H9 (cell line): Measurements from ENCODE around the gene KLK7. TPM values are rescaled to one million over a fixed set of nuclear protein-coding genes. Genes with fewer than 3 reads are reported as not detected.

Experiments used
- DNase-seq: peaks from one replicate; pipeline ENCODE4 v3.0.0-alpha.2; 2017
- H2AFZ ChIP-seq: one replicate; pipeline ENCODE4 v1.6.1; 2013; ENCODE audit warnings: mild to moderate bottlenecking, low read length, control low read depth, moderate library complexity
- H2AK5ac ChIP-seq: 2 replicates; pipeline ENCODE4 v1.6.1; 2013; ENCODE audit warnings: low read length, control low read depth, mixed read lengths; ENCODE audit not compliant: insufficient read length
- H2BK120ac ChIP-seq: one replicate; pipeline ENCODE4 v1.6.1; 2013; ENCODE audit warnings: low read depth, mild to moderate bottlenecking, low read length, control low read depth, inconsistent platforms; ENCODE audit not compliant: poor library complexity, severe bottlenecking
- H2BK12ac ChIP-seq: 2 replicates; pipeline ENCODE4 v1.6.1; 2013; ENCODE audit warnings: low read length, control low read depth, mixed read lengths, low read depth; ENCODE audit not compliant: insufficient read length
- H2BK15ac ChIP-seq: 2 replicates; pipeline ENCODE4 v1.6.1; 2013; ENCODE audit warnings: low read depth, low read length, control low read depth
- H2BK20ac ChIP-seq: one replicate; pipeline ENCODE4 v1.6.1; 2013; ENCODE audit warnings: low read depth, mild to moderate bottlenecking, low read length, control low read depth, inconsistent platforms; ENCODE audit not compliant: poor library complexity, severe bottlenecking
- H2BK5ac ChIP-seq: 2 replicates; pipeline ENCODE4 v1.6.1; 2013; ENCODE audit warnings: low read length, control low read depth, mixed read lengths; ENCODE audit not compliant: insufficient read length
- H3K14ac ChIP-seq: 2 replicates; pipeline ENCODE4 v1.6.1; 2013; ENCODE audit warnings: low read length, control low read depth; ENCODE audit not compliant: insufficient read depth
- H3K18ac ChIP-seq: 2 replicates; pipeline ENCODE4 v1.6.1; 2013; ENCODE audit warnings: low read depth, mild to moderate bottlenecking, mixed read lengths, low read length, control low read depth; ENCODE audit not compliant: insufficient read length
- H3K23ac ChIP-seq: 2 replicates; pipeline ENCODE4 v1.6.1; 2013; ENCODE audit warnings: low read length, control low read depth, mixed read lengths, low read depth; ENCODE audit not compliant: insufficient read length
- H3K23me2 ChIP-seq: 2 replicates; pipeline ENCODE4 v1.6.1; 2013; ENCODE audit warnings: low read depth, mild to moderate bottlenecking, mixed read lengths, low read length, control low read depth; ENCODE audit not compliant: insufficient read length, poor library complexity, severe bottlenecking
- H3K27ac ChIP-seq: 2 replicates; pipeline ENCODE4 v1.5.1; 2013; ENCODE audit warnings: low read length, control low read depth, mixed read lengths, low read depth; ENCODE audit not compliant: insufficient read length
- H3K27me3 ChIP-seq: 2 replicates; pipeline ENCODE4 v1.6.1; 2013; ENCODE audit warnings: low read length, control low read depth, inconsistent platforms; ENCODE audit not compliant: insufficient read depth
- H3K4ac ChIP-seq: 2 replicates; pipeline ENCODE4 v1.6.1; 2013; ENCODE audit warnings: low read depth, mild to moderate bottlenecking, control low read depth, inconsistent platforms, low read length, moderate library complexity
- H3K4me1 ChIP-seq: 2 replicates; pipeline ENCODE4 v1.6.1; 2013; ENCODE audit warnings: low read length, control low read depth, inconsistent platforms; ENCODE audit not compliant: insufficient read depth
- H3K4me2 ChIP-seq: 2 replicates; pipeline ENCODE4 v1.6.1; 2013; ENCODE audit warnings: low read length, control low read depth, mixed read lengths; ENCODE audit not compliant: insufficient read length, insufficient read depth
- H3K56ac ChIP-seq: 2 replicates; pipeline ENCODE4 v1.6.1; 2013; ENCODE audit warnings: low read depth, mild to moderate bottlenecking, mixed read lengths, low read length, control low read depth; ENCODE audit not compliant: insufficient read length
- H3K79me1 ChIP-seq: 2 replicates; pipeline ENCODE4 v1.6.1; 2013; ENCODE audit warnings: low read depth, mild to moderate bottlenecking, moderate library complexity, low read length, control low read depth, inconsistent platforms; ENCODE audit not compliant: insufficient read depth, poor library complexity, severe bottlenecking
- H3K79me2 ChIP-seq: 2 replicates; pipeline ENCODE4 v1.6.1; 2013; ENCODE audit warnings: low read length, control low read depth, inconsistent platforms; ENCODE audit not compliant: insufficient read depth
- H3K9ac ChIP-seq: 2 replicates; pipeline ENCODE4 v1.6.1; 2013; ENCODE audit warnings: low read length, control low read depth, mixed read lengths; ENCODE audit not compliant: insufficient read length; ENCODE audit errors: extremely low read depth
- H3K9me3 ChIP-seq: one replicate; pipeline ENCODE4 v1.6.1; 2013; ENCODE audit warnings: low read depth, low read length, inconsistent platforms; ENCODE audit not compliant: control insufficient read depth
- H3T11ph ChIP-seq: one replicate; pipeline ENCODE4 v1.6.1; 2013; ENCODE audit warnings: mild to moderate bottlenecking, low read length, control low read depth, inconsistent platforms
- H4K20me1 ChIP-seq: one replicate; pipeline ENCODE4 v1.6.1; 2013; ENCODE audit not compliant: control insufficient read depth, insufficient read length, insufficient read depth
- H4K5ac ChIP-seq: 2 replicates; pipeline ENCODE4 v1.6.1; 2013; ENCODE audit warnings: low read depth, mild to moderate bottlenecking, mixed read lengths, low read length, control low read depth; ENCODE audit not compliant: insufficient read length
- H4K8ac ChIP-seq: replicated peaks from 2 replicates; pipeline ENCODE4 v1.6.1; 2013; ENCODE audit warnings: low read length, control low read depth, mixed read lengths, low read depth; ENCODE audit not compliant: insufficient read length
- H4K91ac ChIP-seq: 2 replicates; pipeline ENCODE4 v1.6.1; 2013; ENCODE audit warnings: low read depth, mild to moderate bottlenecking, moderate library complexity, mixed read lengths, low read length, control low read depth; ENCODE audit not compliant: insufficient read length
- H3K27ac Mint-ChIP-seq, 3 experiments: 2 replicates in 2 of 3; 3 replicates in 1 of 3; pipeline ENCODE4 v1.8.0; 2020 to 2021; ENCODE audit warnings: mixed read lengths in 3 of 3, mild to moderate bottlenecking in 1 of 3, moderate library complexity in 1 of 3
- H3K27me3 Mint-ChIP-seq: 2 replicates; pipeline ENCODE4 v1.8.0; 2021; ENCODE audit warnings: low read depth, mild to moderate bottlenecking, moderate library complexity, mixed read lengths
- H3K36me3 Mint-ChIP-seq, 3 experiments: 2 replicates in 2 of 3; 3 replicates in 1 of 3; pipeline ENCODE4 v1.8.0; 2020 to 2021; ENCODE audit warnings: low read depth in 3 of 3, mixed read lengths in 3 of 3; ENCODE audit not compliant: insufficient read depth in 1 of 3
- H3K4me1 Mint-ChIP-seq, 2 experiments: 2 replicates each; pipeline ENCODE4 v1.8.0; 2020; ENCODE audit warnings: mixed read lengths in 2 of 2
- H3K4me3 Mint-ChIP-seq, 2 experiments: 2 replicates in 1 of 2; 3 replicates in 1 of 2; pipeline ENCODE4 v1.8.0; 2020 to 2021; ENCODE audit warnings: mild to moderate bottlenecking in 2 of 2, mixed read lengths in 2 of 2, moderate library complexity in 1 of 2
- H3K9me3 Mint-ChIP-seq, 2 experiments: 2 replicates in 1 of 2; 3 replicates in 1 of 2; pipeline ENCODE4 v1.8.0; 2020; ENCODE audit warnings: mild to moderate bottlenecking in 2 of 2, mixed read lengths in 2 of 2, moderate library complexity in 1 of 2
- CTCF ChIP-seq: fragments of 200-600 bp; sonication (generic); conservative IDR thresholded peaks from 3 replicates; pipeline ENCODE4 v1.8.0; 2021; ENCODE audit warnings: antibody characterized with exemption, mild to moderate bottlenecking
- WGBS: extraction: QIAGEN DNeasy Blood & Tissue Kit; methylation state at CpG from one replicate; pipeline ENCODE4 v1.1.7; 2013; ENCODE audit warnings: missing lambda C conversion rate, low lambda C conversion rate, mixed read lengths; ENCODE audit not compliant: insufficient read length; ENCODE audit errors: extremely low coverage; 5-methylcytosine and 5-hydroxymethylcytosine counted together
- total RNA-seq: library from RNA; stranded (reverse); gene quantifications from 2 replicates; pipeline ENCODE4 v1.2.1, GENCODE V29; 2021

KLK7 gene
- total RNA-seq, 1 experiment from 2014 or later = 0.52 TPM

- Histone ChIP-seq H3K23ac (no peak overlapping the region), H2BK20ac (no peak overlapping the region), H3K9ac (no peak overlapping the region), H2BK5ac (no peak overlapping the region), H3K27ac (no peak overlapping the region), H4K91ac (no peak overlapping the region), H3K18ac (no peak overlapping the region), H2BK12ac (no peak overlapping the region), H3K4me1 (no peaks in the 10 kb centered on the region), H3K9me3 (no peaks in the 10 kb centered on the region), H2BK15ac (no peak overlapping the region), H3K56ac (no peak overlapping the region), H3K23me2 (peaks cover 3% of the 10 kb centered on the region), H2AFZ (no peak overlapping the region), H3K79me2 (no peaks in the 10 kb centered on the region), H2AK5ac (no peak overlapping the region), H3K79me1 (no peaks in the 10 kb centered on the region), H3K4ac (no peak overlapping the region), H2BK120ac (no peak overlapping the region), H3T11ph (no peak overlapping the region), H3K14ac (no peak overlapping the region), H3K4me2 (no peak overlapping the region), H4K8ac (no peak overlapping the region), H4K20me1 (no peaks in the 10 kb centered on the region), H3K27me3 (no peaks in the 10 kb centered on the region), H4K5ac (no peak overlapping the region)
- Mint-ChIP-seq H3K36me3 (no peaks in the 10 kb centered on the region), H3K4me1 (peaks cover 3 to 6% of the 10 kb centered on the region in 2 experiments; a peak in 3 of 4 replicates), H3K9me3 (no peaks in the 10 kb centered on the region), H3K27ac (no peak overlapping the region; a peak in 1 of 7 replicates), H3K27me3 (peaks cover 60% of the 10 kb centered on the region), H3K4me3 (no peak overlapping the region)
- no peak for TF ChIP-seq CTCF
- no peak for DNase-seq
- WGBS = no CpG with 5 or more reads among the region's 4 CpGs
Measured at GRCh38 chr19:51010066-51010795, 26.5 kb upstream of the KLK7 start.
